GM18526 (cell line): Measurements from ENCODE around the gene NUP50.

Experiments
- POLR2A ChIP-seq: IDR thresholded peaks from 3 replicates; pipeline ENCODE4 v1.6.1; 2011; ENCODE audit not compliant: insufficient read length; ENCODE audit errors: extremely low read depth

The NUP50 gene

DNA sequence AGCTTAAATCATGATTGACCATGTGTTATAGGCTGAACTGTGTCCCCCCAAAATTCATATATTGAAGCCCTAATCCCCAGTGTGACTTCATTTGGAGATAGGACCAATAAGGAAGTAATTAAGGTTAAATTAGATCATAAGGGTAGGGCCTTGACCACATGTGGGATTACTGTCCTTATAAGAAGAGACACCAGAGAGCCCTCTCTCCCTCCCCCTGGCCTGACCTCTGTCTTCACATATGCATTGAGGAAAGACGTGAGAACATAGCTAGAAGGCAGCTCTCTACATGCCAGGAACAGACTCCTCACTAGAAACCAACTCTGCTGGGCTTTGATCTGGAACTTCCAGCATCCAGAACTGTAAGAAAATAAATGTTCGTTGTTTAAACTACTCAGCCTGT lies 13.6 kb upstream of the NUP50 start:
- no peak for TF ChIP-seq POLR2A

DNA sequence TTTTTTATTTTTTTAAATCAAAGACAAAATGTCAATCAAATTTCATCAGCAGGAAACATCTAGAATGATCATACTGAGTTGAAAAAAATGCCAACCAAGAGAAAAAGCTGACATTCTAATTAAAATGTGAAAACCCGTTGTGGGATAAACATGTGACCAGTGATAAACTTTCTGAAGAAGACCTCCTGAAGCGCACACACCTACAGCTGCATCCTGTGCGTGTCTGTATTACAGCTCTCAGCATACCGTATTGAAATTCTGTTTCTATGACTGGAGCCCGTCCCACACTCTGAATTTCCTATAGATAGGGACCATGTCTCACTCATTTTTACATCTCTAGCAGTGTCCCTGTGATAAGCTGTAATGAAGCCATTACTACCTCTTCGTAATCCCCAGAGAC lies 12.2 kb upstream of the NUP50 start:
- TF ChIP-seq POLR2A: no peak

DNA sequence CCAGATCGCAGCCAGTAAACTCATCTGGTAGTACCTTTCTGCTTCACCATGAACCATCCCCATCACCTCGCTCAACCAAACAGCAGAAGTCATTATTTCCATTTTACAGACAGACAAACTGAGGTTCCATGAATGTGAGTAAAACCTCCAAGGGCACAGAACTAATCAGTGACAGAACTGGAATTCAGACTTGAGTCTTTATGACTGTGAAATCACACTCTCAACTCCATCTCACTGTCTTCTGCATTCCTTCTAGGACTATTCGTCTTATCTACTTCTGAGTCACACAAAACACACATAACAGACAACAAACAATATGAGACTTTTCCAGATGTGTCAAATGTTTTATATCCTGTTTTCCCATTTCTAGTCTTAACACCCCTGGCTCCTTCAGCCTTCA lies 9.3 kb upstream of the NUP50 start:
- TF ChIP-seq POLR2A: no peak

DNA sequence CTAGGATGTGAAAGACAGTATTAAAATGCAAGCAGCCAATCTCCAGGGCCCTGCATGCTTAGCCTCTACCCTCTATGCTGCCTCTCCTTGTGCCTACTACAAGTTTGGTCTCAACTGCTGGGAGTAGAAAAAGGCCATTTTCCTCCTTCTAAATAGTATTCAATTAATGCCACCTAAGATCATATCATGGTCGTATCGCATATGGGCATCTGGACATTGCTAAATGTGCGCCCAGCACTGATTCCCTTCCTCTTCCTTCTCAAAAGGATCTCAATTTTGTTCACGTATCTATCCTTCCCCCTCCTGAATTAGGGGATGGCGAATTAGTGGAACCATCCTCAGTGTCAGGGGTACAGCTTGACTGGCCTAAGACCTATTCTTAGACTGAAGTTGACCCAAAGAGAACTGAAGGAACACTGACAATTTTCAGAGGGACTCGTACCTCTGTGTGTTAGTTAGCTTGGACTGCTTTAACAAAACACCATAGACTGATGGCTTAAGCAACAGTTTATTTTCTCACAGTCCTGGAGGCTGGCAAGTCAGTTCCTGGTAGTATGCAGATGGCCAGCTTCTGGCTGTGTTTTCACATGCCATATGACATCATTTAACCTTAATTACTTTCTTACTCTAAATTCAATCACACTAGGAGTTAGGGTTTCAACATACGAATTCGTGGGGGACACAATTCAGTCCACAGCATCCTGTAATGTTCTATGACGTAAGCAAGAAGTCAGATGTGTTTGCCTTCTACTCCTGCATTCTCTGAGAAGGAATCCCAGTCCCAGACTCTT lies 8.5 kb upstream of the NUP50 start:
- no peak for TF ChIP-seq POLR2A

DNA sequence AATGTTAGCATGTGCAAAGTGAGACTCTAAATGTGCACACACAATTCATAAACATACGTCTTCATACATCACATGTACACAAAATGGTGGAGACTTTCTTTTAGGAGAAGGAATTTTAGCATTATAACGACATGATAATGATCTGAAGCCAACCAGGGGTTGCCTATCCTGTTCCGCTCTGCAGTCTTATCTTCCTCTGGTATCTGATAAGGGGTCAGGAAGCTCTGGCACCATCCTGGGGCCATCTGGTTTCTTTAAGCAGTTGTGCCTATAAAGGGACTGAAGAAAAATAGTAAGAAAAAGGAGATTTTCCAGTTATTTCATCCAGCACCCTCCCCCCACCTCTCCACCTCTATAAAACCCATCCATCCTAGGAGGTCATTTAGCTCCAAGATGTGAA lies 5.8 kb upstream of the NUP50 start:
- no peak for TF ChIP-seq POLR2A

DNA sequence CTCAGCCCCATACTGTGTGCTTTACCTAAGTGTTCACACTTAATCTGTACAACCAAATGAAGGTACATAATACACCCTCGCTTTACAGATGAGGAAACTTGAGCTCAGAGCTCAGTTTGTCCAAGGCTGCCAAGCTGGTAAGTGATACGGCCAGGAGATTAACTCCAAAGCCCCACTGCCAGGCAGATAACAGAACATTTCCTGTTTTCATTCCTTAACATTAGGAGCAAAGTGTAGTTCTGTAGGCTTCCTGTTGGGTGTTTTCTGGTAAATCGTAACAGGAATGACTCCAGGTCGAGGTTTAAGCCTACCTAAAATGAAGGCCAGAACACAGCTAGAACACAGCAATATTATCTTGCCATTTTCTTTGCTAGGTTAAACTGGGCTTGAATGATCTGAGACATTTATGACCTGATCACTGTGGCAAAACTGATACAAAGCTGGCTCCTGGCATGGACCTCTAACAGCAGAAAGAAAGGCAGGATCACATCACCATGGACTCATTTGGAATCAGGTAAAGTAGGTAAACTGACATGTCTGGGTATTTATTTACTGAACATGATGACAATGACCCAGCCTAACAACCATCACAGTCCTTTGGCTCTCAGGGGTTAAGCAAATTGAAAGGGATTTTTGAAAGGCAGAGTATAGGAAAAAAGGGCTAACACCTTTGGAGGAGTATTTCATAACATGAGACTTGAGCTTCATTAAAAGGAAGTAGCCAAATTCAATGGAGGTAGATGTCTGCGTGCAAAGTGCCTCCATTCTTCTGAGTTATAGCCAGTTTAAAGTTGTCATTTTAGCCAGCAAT lies 3.9 kb upstream of the NUP50 start:
- TF ChIP-seq POLR2A: no peak

DNA sequence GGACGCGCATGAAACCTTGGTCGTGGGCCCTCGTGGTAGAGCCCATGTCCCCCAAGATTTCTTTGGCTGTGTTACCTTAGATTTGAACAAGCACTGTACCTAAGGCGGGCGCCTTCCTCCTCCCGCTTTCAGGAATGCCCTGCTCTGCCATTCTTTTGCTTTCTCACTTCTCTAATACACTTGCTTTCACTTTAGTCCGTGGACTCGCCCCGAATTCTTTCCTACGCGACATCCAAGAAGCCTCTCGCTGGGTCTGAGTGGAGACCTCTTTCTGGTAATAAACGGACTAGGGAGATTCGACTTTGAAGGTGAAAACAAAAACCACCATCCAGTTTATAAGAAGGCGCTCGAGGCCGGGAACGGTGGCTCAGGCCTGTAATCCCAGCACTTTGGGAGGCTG lies 1.2 kb upstream of the NUP50 start:
- no peak for TF ChIP-seq POLR2A

DNA sequence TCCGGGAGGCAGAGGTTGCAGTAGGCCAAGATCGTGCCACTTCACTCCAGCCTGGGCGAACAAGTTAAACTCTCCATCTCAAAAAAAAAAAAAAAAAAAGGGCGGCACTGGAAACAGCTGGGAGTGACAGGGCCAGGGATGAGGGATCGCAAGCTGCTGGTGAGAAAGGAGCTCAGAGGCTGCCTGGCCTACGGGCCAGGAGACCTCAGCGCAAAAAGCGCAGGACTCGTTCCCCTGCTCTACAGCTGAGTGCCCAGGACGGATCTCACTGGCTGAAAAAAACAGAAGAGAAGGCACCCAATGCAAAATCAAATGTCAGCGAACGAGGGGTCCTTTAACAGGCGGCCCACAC lies 650 bp upstream of the NUP50 start:
- TF ChIP-seq POLR2A: no peak

DNA sequence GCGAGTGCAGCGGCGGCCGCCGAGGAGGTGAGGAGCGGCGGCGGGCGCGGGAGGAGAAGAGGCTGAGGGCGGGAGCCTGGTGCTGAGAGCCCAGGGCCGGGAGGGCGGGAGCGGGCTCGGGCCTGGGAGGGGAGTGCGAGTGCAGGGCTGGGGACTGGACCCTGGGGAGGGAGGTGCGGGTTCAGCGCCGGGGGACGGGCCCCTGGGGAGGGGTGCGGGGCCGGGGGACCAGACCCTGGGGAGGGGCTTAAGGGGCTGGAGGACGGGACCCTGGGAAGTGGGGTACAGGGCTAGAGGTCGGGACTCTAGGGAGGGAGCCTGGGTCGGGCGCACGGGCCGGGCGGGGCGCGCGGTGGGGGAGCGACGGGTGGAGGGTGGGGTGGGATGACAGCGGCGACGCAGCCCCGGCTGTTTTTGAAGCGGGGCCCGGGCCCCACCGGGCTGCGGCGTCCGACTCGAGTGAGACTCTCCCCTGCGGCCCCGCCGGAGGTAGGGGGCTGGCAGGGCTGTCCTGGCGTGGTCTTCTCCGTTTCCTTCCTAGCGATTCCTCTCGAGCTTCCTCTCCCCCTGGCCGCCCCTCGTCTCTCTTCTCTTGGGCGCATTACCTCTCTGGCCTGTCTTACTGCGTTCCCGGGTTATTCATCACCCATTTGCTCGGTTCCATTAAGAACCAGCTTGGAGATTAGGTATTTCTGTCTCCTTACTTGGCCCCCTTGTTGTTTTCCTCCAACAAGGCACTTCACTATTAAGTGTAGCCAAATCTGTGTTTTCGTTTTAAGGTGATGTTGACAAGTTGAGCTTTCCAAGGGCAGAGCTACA lies 754 bp downstream of the NUP50 start:
- no peak for TF ChIP-seq POLR2A

DNA sequence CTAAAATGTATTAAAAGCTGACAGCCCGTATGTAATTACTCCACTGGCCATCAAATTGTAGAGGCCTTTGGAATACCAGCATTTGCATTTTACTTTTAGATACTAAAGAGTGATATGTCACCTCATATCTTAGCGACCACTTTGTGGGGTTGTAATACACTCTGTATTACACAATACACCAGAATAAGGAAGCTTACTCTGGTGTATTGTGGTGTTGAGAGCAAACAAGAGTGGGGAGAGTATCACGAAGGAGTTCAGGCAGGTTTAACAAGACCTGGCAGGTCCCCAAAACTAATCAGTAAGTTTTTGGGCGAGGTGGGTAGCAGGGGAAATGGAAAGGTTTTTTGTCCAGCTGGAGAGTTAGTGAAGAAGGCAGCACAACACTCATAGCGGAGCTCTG lies 3.2 kb downstream of the NUP50 start:
- no peak for TF ChIP-seq POLR2A

DNA sequence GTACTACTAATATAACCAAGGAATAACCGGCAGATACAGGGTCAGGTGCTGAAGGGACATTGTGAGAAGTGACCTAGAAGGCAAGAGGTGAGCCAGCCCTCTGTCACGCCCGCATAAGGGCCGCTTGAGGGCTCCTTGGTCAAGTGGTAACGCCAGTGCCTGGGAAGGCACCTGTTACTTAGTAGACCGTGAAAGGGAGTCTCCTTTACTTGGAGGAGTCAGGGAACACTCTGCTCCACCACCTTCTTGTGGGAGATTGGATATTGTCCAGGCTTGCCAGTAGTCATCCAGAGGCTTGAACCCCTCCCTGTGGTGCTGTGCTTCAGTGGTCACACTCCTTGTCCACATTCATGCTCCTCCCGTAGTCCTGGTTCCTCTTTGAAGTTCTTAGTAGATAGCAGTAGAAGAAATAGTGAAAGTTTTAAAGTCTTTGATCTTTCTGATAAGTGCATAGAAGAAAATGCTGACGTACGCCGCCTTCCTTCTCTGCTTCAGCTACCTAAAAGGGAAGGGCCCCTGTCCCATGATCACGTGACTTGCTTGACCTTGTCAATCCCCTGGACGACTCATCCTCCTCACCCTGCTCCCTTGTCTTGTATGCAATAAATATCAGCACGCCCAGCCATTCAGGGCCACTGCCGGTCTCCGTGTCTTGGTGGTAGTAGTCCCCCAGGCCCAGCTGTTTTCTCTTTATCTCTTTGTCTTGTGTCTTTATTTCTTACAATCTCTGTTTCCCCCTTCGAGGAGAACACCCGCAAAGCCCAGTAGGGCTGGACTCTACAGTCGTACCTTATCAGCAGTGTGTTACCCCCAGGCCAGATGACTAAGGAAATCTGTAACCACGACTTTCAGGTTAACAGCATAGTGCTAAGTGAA lies 6.1 kb downstream of the NUP50 start:
- TF ChIP-seq POLR2A: no peak

DNA sequence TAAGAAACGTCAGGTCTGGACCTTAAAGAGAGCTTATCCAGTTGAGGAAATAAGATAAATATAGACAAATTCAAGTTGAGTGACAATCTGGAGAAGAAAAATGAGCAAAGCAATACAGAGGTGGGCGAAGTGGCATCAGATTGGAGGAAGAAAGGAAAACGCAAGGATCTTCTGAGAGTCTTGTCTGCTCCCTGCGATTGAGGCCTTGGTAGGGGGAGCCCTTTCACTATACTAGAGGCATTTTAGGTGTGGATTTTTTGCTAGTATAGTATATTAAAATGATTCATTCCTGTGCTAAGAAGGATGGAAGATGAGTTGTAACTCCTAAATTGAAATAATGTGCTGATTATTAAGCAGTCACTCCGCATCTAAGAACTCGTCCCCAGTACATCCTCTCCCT lies 8.1 kb downstream of the NUP50 start:
- TF ChIP-seq POLR2A: no peak

DNA sequence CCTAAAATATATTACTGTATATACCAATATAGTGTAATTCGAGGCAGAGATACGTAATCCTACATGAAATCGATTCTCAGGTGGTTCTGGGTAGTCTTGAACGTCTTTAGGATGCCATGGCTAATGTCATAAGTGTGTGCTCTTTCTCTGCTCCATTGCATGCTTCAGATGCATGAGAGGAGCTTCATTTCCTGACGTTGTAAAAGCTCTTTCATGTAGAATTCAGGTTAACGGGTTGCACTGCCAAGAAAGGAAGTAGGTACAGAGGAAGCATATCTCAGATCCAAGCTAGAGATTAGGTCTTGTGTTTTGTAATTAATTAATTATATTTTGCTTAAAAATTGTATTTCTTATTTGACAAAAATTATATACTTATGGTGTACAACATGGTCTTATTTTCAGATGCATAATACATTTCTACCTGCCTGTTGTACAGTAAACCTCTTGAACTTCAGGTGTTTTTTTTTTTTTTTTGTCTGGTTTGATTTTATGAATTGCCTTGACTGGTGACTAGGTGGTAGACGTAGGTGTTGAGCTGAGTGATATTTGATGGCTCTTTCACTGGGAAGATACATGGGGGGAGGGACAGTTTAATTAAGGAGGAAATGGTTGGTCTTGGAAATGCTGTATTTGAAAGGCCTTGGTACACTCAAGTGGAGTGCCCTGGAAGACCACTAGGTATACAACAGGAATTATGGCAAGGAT lies 9.3 kb downstream of the NUP50 start:
- TF ChIP-seq POLR2A: no peak
